NCI-H446 treated with DMSO at 0.1 percent for 48 hours (cell line): ENCODE results near the gene RPP14.
A peak's percentile ranks its signal among the peaks of the same experiment; 100 is the strongest.

Source experiments
- DNase-seq: peaks from one replicate; lab custom pipeline; 2025; lab: John Stamatoyannopoulos, UW

Gene RPP14

DNA sequence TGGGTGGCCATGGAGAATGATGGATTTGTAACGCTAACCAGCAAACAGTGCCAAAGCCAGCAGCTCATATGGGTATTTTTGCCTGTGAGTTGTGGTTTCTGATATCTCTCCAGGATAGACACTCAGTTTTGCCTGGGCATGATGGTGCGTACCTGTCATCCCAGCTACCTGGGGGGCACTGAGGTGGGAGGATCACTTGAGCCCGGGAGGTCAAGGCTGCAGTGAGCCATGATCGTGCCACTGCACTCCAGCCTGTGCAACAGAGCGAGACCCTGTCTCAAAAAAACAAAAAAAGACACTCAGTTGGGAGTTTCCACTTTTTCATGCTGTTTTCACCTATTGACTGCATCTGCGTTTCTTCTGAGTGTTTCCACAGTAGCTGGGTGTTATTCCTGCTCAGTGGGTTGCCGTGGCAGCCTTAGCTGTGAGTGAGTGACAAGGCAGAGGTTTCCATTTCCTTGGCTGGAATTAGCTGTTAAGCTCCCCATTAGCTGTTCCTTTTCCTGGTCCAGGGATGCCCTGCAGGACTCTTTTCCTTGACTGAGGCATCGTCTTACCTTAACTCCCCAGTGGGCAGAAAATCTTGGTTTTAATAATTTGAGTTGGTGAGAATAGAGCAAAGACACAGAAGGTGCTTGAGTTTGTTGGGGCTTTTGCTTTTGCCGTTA, 14.2 kb upstream of the RPP14 start:
- DNase-seq, result no peak

DNA sequence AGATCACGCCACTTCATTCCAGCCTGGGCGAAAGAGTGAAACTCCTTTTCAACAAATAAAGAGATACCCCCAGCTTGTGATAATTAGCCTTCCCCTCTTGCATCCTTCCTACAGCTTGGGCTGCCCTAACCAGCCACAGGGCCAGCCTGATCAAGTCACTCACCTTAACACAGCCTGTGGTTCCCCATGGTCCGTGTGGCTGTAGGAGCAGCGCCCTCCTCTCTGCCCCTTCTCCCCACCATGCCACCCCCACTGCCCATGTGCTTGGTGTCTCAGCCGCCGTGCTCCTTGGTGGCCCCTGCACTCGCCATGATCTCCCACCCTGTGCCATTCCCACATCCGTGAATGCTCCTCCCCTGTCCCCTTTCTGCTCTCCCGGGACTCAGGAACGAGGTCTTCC, 13.2 kb upstream of the RPP14 start:
- DNase-seq, result no peak

DNA sequence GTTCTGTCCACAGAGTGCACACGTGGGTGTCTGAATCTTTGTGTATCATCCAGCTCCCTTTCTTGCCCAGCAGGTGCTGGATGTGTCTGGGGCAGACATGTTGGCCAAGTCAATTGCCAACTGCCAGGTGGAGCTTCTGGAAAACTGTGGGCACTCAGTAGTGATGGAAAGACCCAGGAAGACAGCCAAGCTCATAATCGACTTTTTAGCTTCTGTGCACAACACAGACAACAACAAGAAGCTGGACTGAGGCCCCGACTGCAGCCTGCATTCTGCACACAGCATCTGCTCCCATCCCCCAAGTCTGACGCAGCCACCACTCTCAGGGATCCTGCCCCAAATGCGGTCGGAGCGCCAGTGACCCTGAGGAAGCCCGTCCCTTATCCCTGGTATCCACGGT, 12.5 kb upstream of the RPP14 start:
- peak; percentile 24 for DNase-seq

DNA sequence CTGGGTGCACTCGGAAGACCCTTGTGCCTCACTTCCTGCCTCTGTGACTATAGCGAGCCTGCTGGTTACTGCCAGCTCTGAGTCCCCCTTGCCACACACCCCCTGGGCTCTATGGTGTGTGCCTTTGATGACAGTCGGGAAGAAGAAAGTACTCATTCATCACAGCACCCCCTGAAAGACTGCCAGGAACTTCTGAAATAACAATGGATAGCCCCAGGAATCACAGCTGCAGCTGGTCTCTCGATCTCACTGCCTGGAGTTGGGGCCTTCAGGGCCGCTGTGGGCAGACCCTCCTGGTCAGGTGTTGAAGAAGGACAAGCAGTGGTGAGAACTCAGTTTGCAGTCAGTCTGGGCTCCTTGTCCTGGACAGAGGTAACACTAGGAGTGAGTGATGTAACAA, 9.8 kb upstream of the RPP14 start:
- DNase-seq, result no peak

DNA sequence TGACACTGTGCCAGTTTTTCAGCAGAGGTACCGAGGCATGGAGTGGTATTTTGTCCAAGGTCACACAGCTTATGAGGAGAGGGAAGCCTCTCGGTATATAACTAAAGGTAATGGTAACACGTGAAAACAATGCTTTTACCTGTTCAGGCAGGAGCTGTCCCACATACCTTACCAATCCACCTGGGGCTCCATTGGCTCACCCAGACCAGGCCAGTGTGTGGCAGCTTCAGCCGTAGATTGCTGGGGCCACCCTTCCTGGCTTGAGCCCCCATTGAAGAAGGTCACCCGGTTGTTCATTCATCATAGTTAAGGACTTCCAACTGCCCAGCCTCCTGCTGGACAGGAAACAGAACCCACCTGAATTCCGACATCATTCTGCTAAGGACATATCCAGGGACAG, 9.2 kb upstream of the RPP14 start:
- no peak for DNase-seq

DNA sequence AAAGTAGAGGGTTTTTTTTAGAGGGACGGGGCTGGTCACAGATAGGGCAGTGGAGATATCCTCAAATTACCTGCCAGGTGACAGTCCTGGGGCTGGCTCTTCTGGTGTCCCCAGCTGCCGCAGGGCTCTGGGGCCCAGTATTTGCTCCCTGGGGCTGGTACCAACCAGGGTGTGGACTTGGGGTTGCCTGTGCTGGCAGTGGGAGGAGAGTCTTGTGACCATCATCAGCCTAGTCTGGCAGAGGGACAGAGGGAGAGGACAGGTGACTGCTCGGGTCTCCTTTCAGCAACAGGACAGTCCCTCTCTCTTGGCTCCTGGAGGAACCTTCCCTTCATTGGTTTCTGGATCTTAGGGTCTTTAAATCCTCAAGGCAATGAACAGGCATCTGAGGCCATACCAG, 7.9 kb upstream of the RPP14 start:
- DNase-seq, result no peak

DNA sequence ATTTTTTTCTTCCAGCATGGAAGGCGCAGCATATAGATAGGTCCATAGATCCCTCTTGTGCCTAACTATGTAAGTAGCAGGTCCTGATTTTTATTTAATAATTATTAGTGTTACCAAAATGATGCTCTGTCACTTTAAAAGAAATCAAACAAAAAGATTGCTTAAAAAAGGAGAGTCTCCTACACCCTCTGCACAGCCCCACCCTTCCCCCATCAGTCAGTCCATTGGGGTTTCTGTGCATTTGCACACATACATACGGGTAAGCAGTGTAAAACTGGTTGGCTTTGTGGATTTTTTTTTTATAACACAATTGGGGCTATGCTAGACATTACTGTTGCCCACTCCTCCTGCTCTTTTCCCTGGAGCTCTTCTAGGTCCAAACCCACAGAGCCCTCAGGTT, 7.0 kb upstream of the RPP14 start:
- DNase-seq, result no peak

DNA sequence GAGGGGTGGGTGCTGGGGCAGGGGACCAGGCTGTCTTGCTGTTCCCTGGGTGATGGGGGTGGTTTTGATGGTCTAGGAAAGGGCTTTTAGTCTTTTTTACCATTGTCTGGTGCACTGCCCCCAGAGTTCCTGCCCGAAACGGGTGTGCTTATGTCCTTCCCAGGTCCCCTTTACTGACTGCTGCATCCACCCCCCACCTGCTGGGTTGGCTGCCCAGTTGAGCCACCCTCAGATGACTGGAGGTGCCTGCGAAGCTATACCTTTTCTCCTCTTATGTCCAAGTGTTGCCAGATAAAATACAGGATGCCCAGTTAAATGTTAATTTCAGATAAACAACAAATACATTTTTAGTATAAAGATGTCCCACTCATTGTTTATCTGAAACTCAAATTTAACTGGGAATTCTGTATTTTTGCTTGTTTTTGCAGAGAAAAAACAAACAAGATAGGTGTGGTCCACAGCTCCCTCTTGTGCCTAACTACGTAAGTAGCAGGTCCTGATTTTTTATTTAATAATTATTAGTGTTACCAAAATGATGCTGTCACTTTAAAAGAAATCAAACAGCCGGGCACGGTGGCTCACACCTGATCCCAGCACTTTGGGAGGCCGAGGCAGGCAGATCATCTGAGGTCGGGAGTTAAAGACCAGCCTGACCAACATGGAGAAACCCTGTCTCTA, 6.1 kb upstream of the RPP14 start:
- no peak for DNase-seq

DNA sequence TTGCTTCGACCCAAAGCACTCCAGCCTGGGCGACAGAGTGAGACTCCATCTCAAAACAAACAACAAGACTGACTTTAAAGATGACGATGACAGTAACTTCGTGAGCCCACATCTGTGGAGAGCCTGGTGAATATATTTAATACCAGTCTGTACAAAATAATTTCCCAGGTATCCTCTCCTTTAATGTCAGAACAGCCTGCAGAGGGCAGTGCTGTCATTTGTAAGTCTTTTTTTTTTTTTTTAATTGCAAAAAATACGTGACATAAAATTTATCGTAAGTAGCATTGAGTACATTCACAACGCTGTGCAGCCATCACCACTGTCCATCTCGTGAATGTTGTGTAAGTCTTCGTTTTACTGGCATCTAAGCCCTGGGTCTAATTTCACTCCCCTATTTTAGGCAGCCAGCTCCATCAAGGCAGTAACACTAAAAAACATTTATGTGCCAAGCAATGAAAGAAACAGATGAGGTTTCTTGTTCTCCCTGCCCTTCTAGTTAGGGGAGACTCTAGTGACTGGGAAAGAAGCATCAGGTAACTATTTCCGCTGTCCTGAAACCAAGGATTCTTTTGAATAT, 1.7 kb downstream of the RPP14 start:
- DNase-seq, result peak; percentile 1

DNA sequence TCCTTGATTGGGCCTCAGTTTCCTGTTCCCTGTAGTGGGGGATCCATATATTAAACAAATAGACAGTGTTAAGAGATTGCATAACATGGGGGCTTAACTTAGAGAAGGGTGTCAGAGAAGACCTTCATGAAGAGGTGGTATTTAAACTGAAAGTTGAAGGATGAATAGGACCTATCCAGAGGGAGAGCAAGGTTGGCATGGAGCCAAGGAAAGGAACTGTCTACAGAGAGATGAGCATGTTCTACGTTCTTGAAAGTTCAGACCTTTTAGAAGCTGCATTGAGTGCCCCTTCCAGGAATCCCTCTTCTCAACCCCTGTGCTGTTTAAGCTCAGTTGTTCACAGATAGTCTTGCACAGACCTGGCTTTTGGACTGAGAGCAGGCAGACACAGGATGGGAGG, 2.7 kb downstream of the RPP14 start:
- DNase-seq, result no peak

DNA sequence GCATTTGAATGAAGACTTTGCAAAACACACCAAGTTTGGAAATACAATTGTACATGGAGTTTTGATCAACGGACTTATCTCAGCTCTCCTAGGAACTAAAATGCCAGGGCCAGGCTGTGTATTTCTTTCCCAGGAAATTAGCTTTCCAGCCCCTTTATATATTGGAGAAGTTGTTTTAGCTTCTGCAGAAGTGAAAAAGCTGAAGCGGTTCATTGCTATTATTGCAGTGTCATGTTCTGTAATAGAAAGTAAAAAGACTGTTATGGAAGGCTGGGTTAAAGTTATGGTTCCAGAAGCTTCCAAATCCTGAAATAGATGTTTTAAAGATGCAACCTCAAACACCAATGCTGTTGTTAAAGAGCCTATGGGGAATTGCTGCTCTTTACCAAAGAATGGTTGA, 11.8 kb downstream of the RPP14 start:
- DNase-seq, result no peak

DNA sequence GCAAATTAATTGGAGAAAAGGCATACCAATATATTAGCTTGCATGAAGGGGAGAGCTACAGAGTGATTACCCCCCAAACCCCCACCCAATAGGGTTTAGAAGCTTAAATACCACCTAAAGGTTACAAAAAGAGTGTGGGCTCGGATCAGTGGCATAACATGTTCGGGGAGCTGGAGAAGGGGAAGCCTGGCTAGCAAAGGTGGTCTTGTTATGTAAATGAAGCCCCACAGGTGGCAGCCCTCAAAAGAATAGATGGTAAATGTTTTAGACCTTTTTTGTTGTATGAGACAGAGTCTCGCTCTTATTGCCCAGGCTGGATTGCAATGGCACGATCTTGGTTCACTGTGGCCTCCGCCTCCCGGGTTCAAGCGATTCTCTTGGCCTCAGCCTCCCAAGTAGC, 15.7 kb downstream of the RPP14 start:
- no peak for DNase-seq

DNA sequence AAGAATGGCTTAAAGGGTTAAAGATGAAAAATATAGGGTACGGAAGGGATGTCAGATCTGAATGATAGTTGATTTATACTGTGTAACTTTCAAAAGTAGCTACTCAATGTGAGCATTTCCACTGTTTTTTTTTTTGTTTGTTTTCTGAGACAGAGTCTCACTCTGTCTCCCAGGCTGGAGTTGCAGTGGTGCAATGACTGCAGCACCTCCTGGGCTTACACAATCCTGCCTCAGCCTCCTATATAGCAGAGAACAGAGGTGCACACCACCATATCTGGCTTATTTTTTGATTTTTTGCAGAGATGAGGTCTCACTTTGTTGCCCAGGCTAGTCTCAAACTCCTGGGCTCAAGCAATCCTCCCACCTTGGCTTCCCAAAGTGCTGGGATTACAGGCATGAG, 16.7 kb downstream of the RPP14 start:
- DNase-seq, result no peak

DNA sequence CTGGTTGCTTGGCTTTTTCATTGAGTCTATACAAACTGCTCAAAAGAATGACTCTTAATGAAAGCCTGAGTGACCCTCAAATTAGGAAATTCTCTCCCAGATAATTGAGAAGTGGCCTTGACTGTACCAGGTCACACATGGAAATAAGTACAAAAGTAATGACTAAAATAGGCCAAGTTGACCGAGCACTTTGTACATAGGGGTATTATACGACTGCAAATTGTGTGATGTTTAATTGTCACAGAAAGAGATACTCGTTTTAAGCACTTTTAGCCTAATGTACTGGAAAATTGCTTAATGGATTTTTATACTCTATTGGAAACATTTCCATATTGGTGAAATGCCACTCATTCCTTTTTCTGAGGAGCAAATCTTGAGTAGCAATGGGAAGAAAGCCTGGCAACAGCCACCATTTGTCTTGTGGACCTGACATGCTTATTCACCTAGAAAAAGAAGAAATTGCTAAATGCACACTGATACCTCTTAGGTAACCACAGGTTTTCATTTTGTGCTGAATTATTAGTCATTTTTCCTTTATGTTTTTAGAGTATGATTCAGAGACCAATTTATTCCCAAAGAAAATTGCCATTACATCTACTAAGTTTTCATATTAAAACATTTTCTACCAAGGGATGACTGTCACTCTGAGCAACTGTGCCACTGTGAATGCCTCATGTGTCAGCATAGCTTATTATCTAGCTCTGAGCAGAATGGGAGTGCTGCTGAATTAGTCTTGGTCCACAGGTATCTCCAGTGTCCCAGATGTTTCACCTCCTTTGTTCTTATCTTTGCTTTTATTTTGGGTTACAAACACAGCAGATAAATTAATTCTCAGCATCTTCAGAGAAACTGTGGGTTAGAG, 17.7 kb downstream of the RPP14 start:
- DNase-seq, result no peak

DNA sequence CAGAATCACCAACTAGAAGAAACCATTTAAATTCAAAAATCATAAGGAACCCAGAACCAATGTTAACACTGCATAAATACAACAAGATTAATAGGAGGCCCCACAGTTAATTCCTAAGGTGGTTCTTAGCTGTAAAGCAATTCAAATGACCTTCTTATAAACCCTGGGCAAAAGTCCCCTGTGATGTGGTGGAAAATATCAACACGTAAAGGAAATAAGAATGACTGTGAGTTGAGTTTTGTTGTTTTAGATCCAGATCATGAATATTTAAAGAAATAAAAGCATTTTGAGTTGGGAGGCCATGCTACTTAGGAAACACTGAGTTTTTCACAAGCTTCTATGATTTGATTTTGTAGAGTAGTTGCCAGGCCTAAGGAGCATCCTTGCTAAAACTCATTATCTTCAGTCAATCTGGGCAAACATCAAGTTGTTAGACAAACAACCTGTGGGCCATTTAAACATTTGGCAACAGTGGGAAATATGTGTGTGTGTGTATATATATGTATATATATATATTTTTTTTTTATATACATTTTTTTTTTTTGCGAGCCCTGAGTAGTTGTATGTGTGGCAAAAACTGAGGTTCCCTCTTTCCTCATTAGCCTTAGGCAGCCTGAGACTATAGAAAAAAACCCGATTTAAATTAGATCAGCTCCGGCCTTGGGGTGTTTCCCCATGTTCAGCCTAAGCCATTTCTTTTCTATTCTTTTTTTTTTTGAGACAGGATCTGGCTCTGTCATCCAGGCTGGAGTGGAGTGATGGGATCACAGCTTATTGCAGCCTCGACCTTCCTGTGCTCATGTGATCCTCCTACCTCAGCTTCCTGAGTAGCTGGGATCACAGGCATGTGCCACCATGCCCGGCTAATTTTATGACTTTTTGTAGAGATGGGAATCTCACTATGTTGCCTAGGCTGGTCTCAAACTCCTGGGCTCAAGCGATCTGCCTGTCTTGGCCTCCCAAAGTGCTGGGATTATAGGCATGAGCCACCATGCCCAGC, 18.6 kb downstream of the RPP14 start:
- no peak for DNase-seq

DNA sequence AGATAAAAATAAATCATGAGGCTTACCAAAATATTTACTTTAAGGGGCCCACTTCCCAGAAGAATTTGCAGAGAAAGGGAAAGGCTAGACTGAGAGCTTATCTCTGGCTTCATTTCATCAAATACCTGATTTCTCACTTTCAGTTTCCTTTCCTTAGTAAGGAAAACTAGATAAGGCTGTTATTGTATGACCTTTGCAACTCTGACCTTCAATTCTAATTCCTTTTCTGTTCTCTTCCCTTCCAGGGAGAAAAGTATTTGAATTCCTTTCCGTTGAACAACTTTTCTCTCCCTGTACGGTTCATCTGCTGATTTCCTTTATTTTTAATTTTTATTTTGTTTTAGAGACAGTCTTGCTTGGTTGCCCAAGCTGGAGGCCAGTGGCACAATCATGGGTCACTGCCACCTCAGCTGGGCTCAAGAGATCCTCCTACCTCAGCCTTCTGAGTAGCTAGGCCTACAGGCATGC, 19.5 kb downstream of the RPP14 start:
- no peak for DNase-seq

DNA sequence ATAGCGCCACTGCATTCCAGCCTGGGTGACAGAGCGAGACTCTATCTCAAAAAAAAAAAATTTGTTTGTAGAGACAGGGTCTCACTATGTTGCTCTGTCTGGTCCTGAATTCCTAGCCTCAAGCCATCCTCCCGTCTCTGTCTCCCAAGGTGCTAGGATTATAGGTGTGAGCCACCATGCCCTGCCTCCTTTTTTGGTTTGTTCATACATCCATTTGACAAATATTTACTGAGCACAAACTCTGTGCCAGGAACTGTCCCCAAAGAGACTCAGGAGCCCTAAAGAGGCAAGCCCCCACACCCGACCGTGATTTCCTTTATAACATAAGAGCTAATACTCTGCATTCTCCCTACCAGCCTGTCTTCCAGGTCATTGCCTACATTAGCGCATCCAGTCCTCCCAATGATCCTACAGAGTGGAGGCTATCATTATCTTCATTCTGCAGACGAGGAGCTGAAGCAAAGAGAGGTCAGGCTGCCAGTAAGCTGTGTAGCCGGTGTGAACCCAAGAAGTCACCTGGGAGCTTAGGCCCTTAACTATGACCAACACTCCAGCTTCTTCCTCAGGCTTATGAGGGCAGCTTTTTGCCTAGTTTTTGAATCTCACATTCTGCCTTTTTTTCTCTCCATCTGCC, 20.3 kb downstream of the RPP14 start:
- DNase-seq, result no peak

DNA sequence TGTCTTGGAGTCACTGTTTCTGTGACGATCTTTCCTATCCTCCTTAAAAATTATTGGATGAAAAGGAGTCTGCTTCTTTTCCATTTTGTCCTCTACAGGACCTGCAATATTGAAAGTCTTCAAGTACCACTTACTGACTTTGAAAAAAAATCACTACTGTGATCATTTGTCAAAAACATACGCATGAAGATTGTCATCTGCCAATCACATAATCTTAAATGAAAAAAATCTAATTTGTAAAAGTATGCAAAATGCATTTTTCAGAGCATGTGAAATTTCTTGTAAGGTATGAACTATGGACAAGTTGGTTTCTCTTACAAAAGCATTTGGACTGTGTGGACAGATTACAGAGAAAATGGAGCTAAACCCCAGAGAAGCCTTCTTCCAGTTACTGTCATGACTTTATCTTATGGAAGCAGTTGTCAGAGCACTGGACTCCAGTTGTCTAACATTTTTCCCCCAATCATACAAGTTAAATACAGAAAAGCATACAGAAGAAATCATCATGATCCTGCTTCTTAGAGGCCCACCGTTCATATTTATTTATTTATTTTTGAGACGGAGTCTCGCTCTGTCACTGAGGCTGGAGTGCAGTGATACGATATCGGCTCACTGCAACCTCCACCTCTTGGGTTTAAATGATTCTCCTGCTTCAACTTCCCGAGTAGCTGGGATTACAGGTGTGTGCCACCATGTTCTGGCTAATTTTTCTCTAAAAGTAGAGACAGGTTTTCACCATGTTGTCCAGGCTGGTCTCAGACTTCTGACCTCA, 23.3 kb downstream of the RPP14 start:
- DNase-seq, result no peak

DNA sequence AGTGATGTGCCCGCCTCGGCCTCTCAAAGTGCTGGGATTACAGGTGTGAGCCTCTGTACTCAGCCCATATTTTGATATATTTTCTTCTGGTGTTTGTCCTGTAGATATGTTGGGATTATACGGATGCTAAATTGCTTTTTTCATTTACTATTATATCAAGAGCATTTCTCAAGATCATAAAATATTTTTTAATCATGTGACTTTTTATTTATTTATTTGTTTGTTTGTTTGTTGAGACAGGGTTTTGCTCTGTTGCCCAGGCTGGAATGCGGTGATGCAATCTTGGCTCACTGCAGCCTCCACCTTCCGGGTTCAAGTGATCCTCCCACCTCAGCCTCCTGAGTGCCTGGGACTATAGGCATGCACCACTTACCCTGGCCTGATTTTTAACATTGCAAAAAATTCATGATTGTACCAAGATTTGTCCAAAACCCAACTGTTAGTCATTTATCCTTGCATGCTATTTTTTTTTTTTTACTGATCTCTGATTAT, 23.9 kb downstream of the RPP14 start:
- no peak for DNase-seq

DNA sequence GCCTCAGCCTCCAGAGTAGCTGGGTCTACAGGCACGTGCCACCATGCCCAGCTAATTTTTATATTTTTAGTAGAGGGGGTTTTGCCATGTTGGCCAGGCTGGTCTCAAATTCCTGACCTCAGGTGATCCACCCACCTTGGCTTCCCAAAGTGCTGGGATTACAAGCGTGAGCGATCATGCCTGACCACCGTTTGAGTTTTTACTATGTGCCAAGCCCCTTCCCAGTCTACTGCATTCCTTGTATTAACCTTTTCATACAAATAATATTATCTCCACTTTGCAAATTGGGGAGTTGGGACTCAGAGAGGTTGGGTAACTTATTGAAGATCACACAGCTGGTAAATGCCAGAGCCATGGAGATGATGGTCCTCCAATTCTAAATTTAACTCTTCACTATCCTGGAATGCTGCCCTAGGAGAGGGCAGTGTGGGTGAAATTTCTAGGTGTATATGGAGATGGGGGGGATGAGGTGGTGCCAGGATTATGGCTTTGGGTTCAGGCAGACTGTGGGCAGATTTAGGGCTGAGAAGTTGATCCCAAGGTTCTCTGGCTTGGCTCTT, 25.6 kb downstream of the RPP14 start:
- no peak for DNase-seq
